Testis (tissue), 3 donors: ENCODE results near the gene CDC42EP4. TPM values are rescaled to one million over a fixed set of nuclear protein-coding genes. Genes with fewer than 3 reads are reported as not detected.

Source experiments
- DNase-seq: peaks from one replicate; pipeline ENCODE4 v3.0.0-alpha.2; 2019
- H3K27ac ChIP-seq, 2 donors: fragments of 200-600 bp; sonication (generic); one replicate each; pipeline ENCODE4 v1.5.1; 2019
- H3K27me3 ChIP-seq: fragments of 200-600 bp; sonication (generic); one replicate; pipeline ENCODE4 v1.5.1; 2019
- H3K36me3 ChIP-seq: fragments of 200-600 bp; sonication (generic); one replicate; pipeline ENCODE4 v1.5.1; 2017; ENCODE audit warnings: low read depth; ENCODE audit errors: missing control alignments
- H3K4me1 ChIP-seq: fragments of 200-600 bp; sonication (generic); one replicate; pipeline ENCODE4 v1.5.1; 2019
- H3K4me3 ChIP-seq, 2 donors: fragments of 200-600 bp; sonication (generic); one replicate each; pipeline ENCODE4 v1.5.1; 2017 to 2019
- H3K9me3 ChIP-seq: fragments of 200-600 bp; sonication (generic); one replicate; pipeline ENCODE4 v1.5.1; 2017
- POLR2A ChIP-seq: fragments of 450-650 bp; IDR thresholded peaks from one replicate; pipeline ENCODE4 v1.6.1; 2017; ENCODE audit warnings: antibody characterized with exemption, mild to moderate bottlenecking, moderate library complexity
- WGBS, 2 donors: methylation state at CpG; one replicate each; pipeline ENCODE4 v1.1.5; 2018; 5-methylcytosine and 5-hydroxymethylcytosine counted together
- intact Hi-C: fragments of 100-400 bp; cut with DNase I; formaldehyde crosslinking; loops from one replicate; pipeline ENCODE4 v1.15.1; 2023; ENCODE audit warnings: low total_unique reads
- polyA plus RNA-seq: library from polyadenylated mRNA; stranded (reverse); fragments of 350-450 nt; fragmentation: Illumina TruSeq; extraction: RNeasy Lipid Tissue Mini Kit (QIAGEN cat#74804); gene quantifications from one replicate; pipeline ENCODE4 v1.2.3, GENCODE V29; 2014; ENCODE audit warnings: low read depth, low replicate concordance; ENCODE audit not compliant: insufficient read depth
- total RNA-seq, 2 donors: library from RNA; depleted of rRNA; stranded (reverse); fragments of >200 nt; gene quantifications; one replicate each; pipeline ENCODE4 v1.2.3, GENCODE V29; 2016
- TF ChIP-seq, protein P1 (sequence below), 3 experiments: fragments of 450-650 bp in 2 of 3; fragments of 200-600 bp in 1 of 3; sonication (generic) in 1 of 3; IDR thresholded peaks; one replicate each; pipeline ENCODE4 v1.5.1; 2016 to 2019; ENCODE audit warnings: antibody characterized with exemption in 3 of 3, mild to moderate bottlenecking in 2 of 3, moderate library complexity in 1 of 3

Gene CDC42EP4
- total and polyA plus RNA-seq, 3 donors from 2014 or later = 55.9 to 140 (median 103) TPM

- intact Hi-C loops = no loop called here
Observed at GRCh38 chr17:73269329-73269615, 42.5 kb downstream of the CDC42EP4 start.

DNA sequence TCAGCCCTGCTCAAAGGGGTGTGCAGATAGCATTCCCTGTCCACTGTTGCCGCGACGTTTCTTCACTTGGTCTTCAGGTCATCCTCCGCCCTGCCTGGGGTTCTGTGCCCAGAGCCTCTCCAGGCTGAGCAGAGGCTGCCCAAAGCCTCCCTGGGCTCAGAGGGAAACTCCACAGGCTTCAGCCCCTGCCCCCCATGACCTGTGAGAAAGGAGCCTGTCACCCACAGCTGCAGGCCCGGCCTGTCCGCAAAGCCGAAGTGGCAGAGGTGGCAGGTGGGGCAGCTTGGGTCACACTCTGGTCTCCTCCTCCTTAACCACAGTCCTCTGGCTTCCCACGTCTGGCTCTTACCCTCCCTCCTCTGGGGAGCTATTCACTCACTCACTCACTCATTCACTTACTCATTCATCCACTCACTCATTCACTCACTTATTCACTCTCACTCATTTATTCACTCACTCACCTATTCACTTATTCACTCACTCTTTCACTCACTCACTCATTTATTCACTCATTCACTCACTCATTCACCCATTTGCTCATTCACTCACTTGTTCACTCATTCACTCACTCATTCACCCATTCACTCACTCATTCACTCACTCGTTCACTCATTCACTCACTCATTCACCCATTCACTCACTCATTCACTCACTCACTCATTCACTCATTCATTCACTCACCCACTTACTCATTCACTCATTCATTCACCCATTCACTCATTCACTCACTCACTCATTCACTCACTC lies 43.0 kb downstream of the CDC42EP4 start:
- TF ChIP-seq, protein P1, sequence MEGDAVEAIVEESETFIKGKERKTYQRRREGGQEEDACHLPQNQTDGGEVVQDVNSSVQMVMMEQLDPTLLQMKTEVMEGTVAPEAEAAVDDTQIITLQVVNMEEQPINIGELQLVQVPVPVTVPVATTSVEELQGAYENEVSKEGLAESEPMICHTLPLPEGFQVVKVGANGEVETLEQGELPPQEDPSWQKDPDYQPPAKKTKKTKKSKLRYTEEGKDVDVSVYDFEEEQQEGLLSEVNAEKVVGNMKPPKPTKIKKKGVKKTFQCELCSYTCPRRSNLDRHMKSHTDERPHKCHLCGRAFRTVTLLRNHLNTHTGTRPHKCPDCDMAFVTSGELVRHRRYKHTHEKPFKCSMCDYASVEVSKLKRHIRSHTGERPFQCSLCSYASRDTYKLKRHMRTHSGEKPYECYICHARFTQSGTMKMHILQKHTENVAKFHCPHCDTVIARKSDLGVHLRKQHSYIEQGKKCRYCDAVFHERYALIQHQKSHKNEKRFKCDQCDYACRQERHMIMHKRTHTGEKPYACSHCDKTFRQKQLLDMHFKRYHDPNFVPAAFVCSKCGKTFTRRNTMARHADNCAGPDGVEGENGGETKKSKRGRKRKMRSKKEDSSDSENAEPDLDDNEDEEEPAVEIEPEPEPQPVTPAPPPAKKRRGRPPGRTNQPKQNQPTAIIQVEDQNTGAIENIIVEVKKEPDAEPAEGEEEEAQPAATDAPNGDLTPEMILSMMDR (IDR thresholded peaks at IDR 0.05) = no peak
- no peak for TF ChIP-seq POLR2A
- no peak overlapping the region for H3K27ac ChIP-seq
- H3K9me3 ChIP-seq = no peaks in the 10 kb centered on the region
- 85 to 90% methylated on average over 9 of the region's 9 CpGs for WGBS, 2 donors
- no peak overlapping the region for H3K4me3 ChIP-seq
- intact Hi-C loops = no loop called here
- no peaks in the 10 kb centered on the region for H3K27me3 ChIP-seq
- H3K4me1 ChIP-seq = peaks cover 7% of the 10 kb centered on the region
- no peaks in the 10 kb centered on the region for H3K36me3 ChIP-seq
- DNase-seq = no peak

More at GRCh38 chr17:73269329-73269615, 42.5 kb downstream of the CDC42EP4 start:
- DNase-seq = no peak
- no peaks in the 10 kb centered on the region for H3K9me3 ChIP-seq
- H3K27me3 ChIP-seq = no peaks in the 10 kb centered on the region
- no peaks in the 10 kb centered on the region for H3K36me3 ChIP-seq
- TF ChIP-seq, protein P1 (IDR thresholded peaks at IDR 0.05) = no peak
- no peak for TF ChIP-seq POLR2A
- H3K4me1 ChIP-seq = peaks cover 7% of the 10 kb centered on the region
- no peak overlapping the region for H3K4me3 ChIP-seq
- no peak overlapping the region for H3K27ac ChIP-seq

- DNase-seq = no peak
- H3K27me3 ChIP-seq = no peaks in the 10 kb centered on the region
- H3K27ac ChIP-seq = no peak overlapping the region
- 53 to 72% methylated on average over 10 to 11 of the region's 11 CpGs for WGBS, 2 donors
- no peaks in the 10 kb centered on the region for H3K36me3 ChIP-seq
- H3K9me3 ChIP-seq = no peaks in the 10 kb centered on the region
- no peak overlapping the region for H3K4me3 ChIP-seq
- intact Hi-C loops = no loop called here
- TF ChIP-seq, protein P1 (IDR thresholded peaks at IDR 0.05) = no peak
- TF ChIP-seq POLR2A = no peak
- peaks cover 12% of the 10 kb centered on the region for H3K4me1 ChIP-seq
Observed at GRCh38 chr17:73267648-73268537, 43.9 kb downstream of the CDC42EP4 start.

DNA sequence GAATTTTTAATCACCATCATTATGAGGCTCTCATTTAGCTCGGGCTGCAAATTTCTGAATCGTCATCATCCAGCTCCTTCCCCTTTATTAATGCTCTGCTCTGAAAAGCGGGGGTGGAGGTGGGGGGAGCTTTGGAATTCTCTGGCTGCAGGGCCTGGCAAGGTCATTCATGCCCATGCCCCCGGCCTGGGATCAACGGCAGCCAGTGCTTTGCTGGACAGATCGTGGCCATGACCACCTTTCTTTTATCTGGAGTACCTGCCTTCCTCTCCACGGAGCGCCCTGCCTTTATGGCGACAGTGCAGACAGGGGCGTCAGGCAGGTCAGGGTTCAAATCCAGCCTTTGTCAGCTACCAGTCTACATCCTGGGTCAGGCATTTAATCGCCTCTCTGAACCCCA lies 45.0 kb downstream of the CDC42EP4 start:
- H3K27me3 ChIP-seq = no peaks in the 10 kb centered on the region

More for the DNA sequence above, 45.0 kb downstream of the CDC42EP4 start:
- intact Hi-C loops = no loop called here
- TF ChIP-seq POLR2A = no peak
- TF ChIP-seq, protein P1 (IDR thresholded peaks at IDR 0.05) = no peak
- Histone ChIP-seq H3K9me3 (no peaks in the 10 kb centered on the region), H3K36me3 (no peaks in the 10 kb centered on the region), H3K4me1 (peaks cover 11% of the 10 kb centered on the region), H3K27ac (no peak overlapping the region), H3K4me3 (no peak overlapping the region)
- peak; percentile 55 for DNase-seq
- WGBS, 2 donors = 70 to 75% methylated on average over 11 of the region's 11 CpGs
